ENCODE results near the gene VKORC1.

Gene VKORC1

GRCh38 chr16:31099860-31100638, 5.5 kb upstream of the VKORC1 start:
- CTCF ChIA-PET: interaction anchor here (0.7 to 1.2 kb wide), 2 partner anchors 17 to 28 kb away, joined by 3 read pairs; partner anchors contain the start of gene KAT8
- DNase-seq (ENCODE audit: extremely low spot score): no peak
- TF ChIP-seq FOXA1 (IDR thresholded peaks at IDR 0.05) (no peak), ZNF384 (IDR thresholded peaks at IDR 0.05) (no peak), NFRKB (IDR thresholded peaks at IDR 0.05) (no peak), L3MBTL2 (conservative IDR thresholded peaks at IDR 0.05) (no peak), SUZ12 (IDR thresholded peaks at IDR 0.05) (no peak), ELF4 (IDR thresholded peaks at IDR 0.05) (no peak), CTBP1 (IDR thresholded peaks at IDR 0.05; ENCODE audit: borderline replicate concordance) (no peak), LEF1 (IDR thresholded peaks at IDR 0.05; ENCODE audit: borderline replicate concordance) (no peak), HDGF (IDR thresholded peaks at IDR 0.05; ENCODE audit: borderline replicate concordance) (no peak), FOXM1 (IDR thresholded peaks at IDR 0.05; ENCODE audit: borderline replicate concordance) (no peak), BHLHE40 (IDR thresholded peaks at IDR 0.05; ENCODE audit: borderline replicate concordance) (no peak), FOXK2 (IDR thresholded peaks at IDR 0.05) (no peak), TARDBP (IDR thresholded peaks at IDR 0.05) (no peak), SP1 (IDR thresholded peaks at IDR 0.05) (no peak), PKNOX1 (IDR thresholded peaks at IDR 0.05) (no peak), ARNT (IDR thresholded peaks at IDR 0.05) (no peak)
- POLR2A ChIA-PET: interaction anchor here (2.9 kb wide), 1 partner anchor 17 kb away, joined by 13 read pairs; the partner anchor contains the start of gene KAT8

GRCh38 chr16:31094088-31094423, 541 bp downstream of the VKORC1 start:
- POLR2A ChIA-PET: interaction anchor here (0.8 to 4.4 kb wide), 6 partner anchors 9 to 50 kb away, joined by 3 to 17 read pairs (median 6); partner anchors contain the start of genes KAT8, ZNF646 and ZNF668
- CTCF ChIA-PET: interaction anchor here (0.7 to 1.0 kb wide), 2 partner anchors 48 to 109 kb away, joined by 3 to 4 read pairs; partner anchors contain the start of gene HSD3B7
- no peak for TF ChIP-seq FOXM1 (IDR thresholded peaks at IDR 0.05; ENCODE audit: borderline replicate concordance)
- TF ChIP-seq NFRKB (IDR thresholded peaks at IDR 0.05): no peak
- no peak for TF ChIP-seq HDGF (IDR thresholded peaks at IDR 0.05; ENCODE audit: borderline replicate concordance)
- no peak for TF ChIP-seq BHLHE40 (IDR thresholded peaks at IDR 0.05; ENCODE audit: borderline replicate concordance)
- TF ChIP-seq CTBP1 (IDR thresholded peaks at IDR 0.05; ENCODE audit: borderline replicate concordance): no peak
- no peak for TF ChIP-seq PKNOX1 (IDR thresholded peaks at IDR 0.05)
- no peak for TF ChIP-seq SUZ12 (IDR thresholded peaks at IDR 0.05)
- no peak for TF ChIP-seq L3MBTL2 (conservative IDR thresholded peaks at IDR 0.05)
- TF ChIP-seq ELF4 (IDR thresholded peaks at IDR 0.05): no peak
- TF ChIP-seq ARNT (IDR thresholded peaks at IDR 0.05): no peak
- no peak for TF ChIP-seq TARDBP (IDR thresholded peaks at IDR 0.05)
- no peak for DNase-seq (ENCODE audit: extremely low spot score)

GRCh38 chr16:31093132-31093703, 1.4 kb downstream of the VKORC1 start:
- DNase-seq (ENCODE audit: extremely low spot score): peak; percentile 56
- ChIA-PET CTCF (no interaction called here), POLR2A (interaction anchor here (0.8 to 4.4 kb wide), 6 partner anchors 8 to 87 kb away, joined by 3 to 17 read pairs (median 6); partner anchors contain the start of genes FUS, KAT8, ZNF646 and ZNF668)
- TF ChIP-seq ZNF384 (IDR thresholded peaks at IDR 0.05): peak; percentile 74
- TF ChIP-seq SP1 (IDR thresholded peaks at IDR 0.05): no peak

GRCh38 chr16:31092330-31092729, 2.3 kb downstream of the VKORC1 start:
- CTCF ChIA-PET: no interaction called here
- TF ChIP-seq PKNOX1 (IDR thresholded peaks at IDR 0.05): no peak
- TF ChIP-seq ELF4 (IDR thresholded peaks at IDR 0.05): no peak
- no peak for TF ChIP-seq SUZ12 (IDR thresholded peaks at IDR 0.05)
- TF ChIP-seq ARNT (IDR thresholded peaks at IDR 0.05): no peak
- no peak for TF ChIP-seq NFRKB (IDR thresholded peaks at IDR 0.05)
- TF ChIP-seq ZNF384 (IDR thresholded peaks at IDR 0.05): no peak
- no peak for TF ChIP-seq HDGF (IDR thresholded peaks at IDR 0.05; ENCODE audit: borderline replicate concordance)
- POLR2A ChIA-PET: interaction anchor here (1.1 to 4.4 kb wide), 3 partner anchors 18 to 87 kb away, joined by 3 to 17 read pairs (median 16); partner anchors contain the start of genes FUS, KAT8, ZNF646 and ZNF668
- DNase-seq (ENCODE audit: extremely low spot score): no peak

GRCh38 chr16:31090540-31090939, 4.1 kb downstream of the VKORC1 start:
- POLR2A ChIA-PET: interaction anchor here (1.2 to 4.4 kb wide), 2 partner anchors 27 to 57 kb away, joined by 3 to 17 read pairs; partner anchors contain the start of genes KAT8 and STX4
- TF ChIP-seq BHLHE40 (IDR thresholded peaks at IDR 0.05; ENCODE audit: borderline replicate concordance): no peak
- no peak for TF ChIP-seq HDGF (IDR thresholded peaks at IDR 0.05; ENCODE audit: borderline replicate concordance)
- TF ChIP-seq CTBP1 (IDR thresholded peaks at IDR 0.05; ENCODE audit: borderline replicate concordance): no peak
- TF ChIP-seq FOXA1 (IDR thresholded peaks at IDR 0.05): no peak
- no peak for TF ChIP-seq SUZ12 (IDR thresholded peaks at IDR 0.05)
- no peak for TF ChIP-seq PKNOX1 (IDR thresholded peaks at IDR 0.05)
- no peak for TF ChIP-seq NFRKB (IDR thresholded peaks at IDR 0.05)
- TF ChIP-seq TARDBP (IDR thresholded peaks at IDR 0.05): no peak
- TF ChIP-seq LEF1 (IDR thresholded peaks at IDR 0.05; ENCODE audit: borderline replicate concordance): no peak
- no peak for TF ChIP-seq ZNF384 (IDR thresholded peaks at IDR 0.05)
- TF ChIP-seq FOXK2 (IDR thresholded peaks at IDR 0.05): no peak
- no peak for DNase-seq (ENCODE audit: extremely low spot score)
- CTCF ChIA-PET: no interaction called here
